NCI-H1417 treated with DMSO at 0.1 percent for 48 hours (cell line): Measurements from ENCODE around the gene SPACA9.

Experiments
- DNase-seq: peaks from one replicate; lab custom pipeline; 2025; lab: John Stamatoyannopoulos, UW

SPACA9 gene

DNA sequence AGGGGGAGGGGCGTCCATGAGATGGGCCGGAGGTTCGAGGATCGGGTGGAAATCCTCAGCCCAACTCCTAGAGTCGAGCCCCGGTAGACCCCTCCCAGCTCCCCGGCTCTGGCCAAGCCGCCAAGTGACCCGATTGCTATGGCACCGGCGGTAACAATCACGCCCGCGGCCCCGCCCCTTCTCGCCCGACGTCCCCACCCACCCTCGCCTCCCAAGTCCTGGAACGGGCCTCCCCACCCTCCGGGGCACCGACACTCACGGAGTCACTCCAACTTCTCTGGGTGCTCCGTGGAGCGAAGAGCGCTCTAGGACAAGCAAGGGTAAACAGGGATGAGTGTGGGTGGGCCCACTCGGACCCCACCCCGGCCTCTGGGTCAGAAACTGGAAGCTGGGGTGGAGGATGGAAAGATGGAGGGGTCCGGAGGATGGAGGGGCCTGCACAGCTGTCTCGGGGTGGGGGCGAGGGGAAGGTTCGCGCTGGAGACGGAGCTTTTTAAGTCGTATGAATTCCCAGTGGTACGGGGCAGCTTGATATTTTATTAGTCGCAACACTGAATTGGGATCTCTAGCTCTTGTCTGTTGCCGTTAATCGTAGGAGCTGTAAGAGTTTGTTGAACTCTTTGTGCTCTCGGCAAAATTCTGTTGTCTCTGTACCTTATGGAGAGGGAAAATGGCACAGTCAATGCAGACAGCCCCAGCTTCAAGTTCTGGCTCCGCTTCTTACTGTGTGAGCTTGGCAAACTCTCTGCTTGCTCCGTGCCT, at the start of gene SPACA9:
Gene SPACA9, plus strand, starts transcription at position 204 of the 762 bp plus-strand sequence. CDS start 5,050 bp downstream, outside the sequence.
- no peak for DNase-seq

GRCh38 chr9:132832171-132832881, 46.4 kb upstream of the SPACA9 start:
- DNase-seq = no peak

DNA sequence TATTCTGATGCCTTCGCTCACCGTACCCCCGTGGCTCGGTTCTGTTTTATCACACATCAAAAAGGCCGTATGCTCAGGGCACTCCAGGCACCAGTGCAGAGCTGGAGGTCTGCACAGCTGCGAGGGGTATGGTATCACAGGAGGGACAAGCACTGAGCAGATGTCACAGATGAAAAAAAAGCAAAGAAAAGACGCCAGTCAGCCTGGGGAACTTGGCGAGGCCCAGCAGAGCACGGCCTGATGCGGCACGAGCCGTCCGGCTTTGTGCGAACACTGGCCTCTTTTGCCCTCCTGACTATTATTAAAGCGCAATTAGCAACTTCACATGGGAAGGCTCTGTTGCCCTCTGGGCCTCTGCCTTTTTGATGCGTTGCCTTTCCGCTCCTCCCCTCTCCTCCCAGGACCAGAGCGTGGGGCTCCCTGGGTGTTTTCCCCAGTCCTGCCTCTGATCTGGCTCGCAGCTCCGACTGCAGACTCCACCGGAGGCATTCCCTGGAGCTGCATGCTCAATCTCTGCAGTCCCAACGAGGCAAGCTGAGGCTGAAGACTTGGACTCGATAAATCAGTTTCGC, 45.1 kb upstream of the SPACA9 start:
- no peak for DNase-seq

GRCh38 chr9:132834343-132834742, 44.4 kb upstream of the SPACA9 start:
- no peak for DNase-seq

GRCh38 chr9:132837501-132838286, 41.0 kb upstream of the SPACA9 start:
- DNase-seq = no peak

DNA sequence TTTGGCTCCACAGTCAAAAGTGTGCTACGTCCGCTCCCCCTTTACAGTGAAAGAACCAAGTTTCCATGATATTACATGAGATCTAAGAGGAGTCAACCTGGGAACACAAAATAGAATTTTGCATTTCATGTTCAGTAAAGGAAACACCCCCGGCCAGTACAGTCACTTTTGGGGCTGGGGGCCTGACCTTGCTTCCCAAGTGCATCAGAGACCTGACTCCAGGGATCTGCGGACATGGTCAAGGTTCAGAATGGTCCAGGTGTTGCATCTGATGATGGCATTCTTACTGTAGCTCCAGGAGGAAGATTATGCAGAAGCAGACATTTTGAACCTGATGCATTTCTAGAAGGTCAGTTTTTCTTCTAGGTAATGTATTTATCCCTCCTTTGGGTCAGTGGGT, 40.4 kb upstream of the SPACA9 start:
- DNase-seq = no peak

GRCh38 chr9:132840980-132841379, 37.7 kb upstream of the SPACA9 start:
- DNase-seq = no peak

- no peak for DNase-seq
Measured at GRCh38 chr9:132842124-132843044, 36.3 kb upstream of the SPACA9 start.

- no peak for DNase-seq
Measured at GRCh38 chr9:132846109-132846917, 32.4 kb upstream of the SPACA9 start.

GRCh38 chr9:132846918-132847515, 31.7 kb upstream of the SPACA9 start:
- no peak for DNase-seq

DNA sequence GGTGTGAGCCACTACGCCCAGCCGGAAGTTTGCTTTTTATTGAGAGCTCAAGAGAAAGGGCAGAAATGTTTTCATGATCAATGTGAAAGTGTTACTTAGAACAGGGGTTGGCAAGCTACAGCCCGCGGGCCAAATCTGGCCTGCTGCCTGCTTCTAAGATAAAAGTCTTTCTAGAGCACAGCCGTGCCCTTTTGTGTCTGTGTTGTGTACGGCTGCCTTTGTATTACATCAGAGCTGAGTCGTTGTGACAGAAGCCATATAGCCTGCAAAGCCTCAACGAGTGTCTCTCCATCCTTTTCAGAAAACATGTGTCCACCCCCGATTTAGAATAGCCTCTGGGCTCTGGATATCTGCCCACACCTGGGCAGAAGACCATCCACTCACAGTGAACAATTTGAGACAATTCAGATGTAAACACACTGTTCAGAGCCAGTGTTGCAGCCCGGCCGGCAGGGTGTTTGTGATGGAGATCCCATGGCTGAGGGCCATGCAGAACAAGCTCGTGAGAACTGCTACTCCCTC, 29.5 kb upstream of the SPACA9 start:
- no peak for DNase-seq

DNA sequence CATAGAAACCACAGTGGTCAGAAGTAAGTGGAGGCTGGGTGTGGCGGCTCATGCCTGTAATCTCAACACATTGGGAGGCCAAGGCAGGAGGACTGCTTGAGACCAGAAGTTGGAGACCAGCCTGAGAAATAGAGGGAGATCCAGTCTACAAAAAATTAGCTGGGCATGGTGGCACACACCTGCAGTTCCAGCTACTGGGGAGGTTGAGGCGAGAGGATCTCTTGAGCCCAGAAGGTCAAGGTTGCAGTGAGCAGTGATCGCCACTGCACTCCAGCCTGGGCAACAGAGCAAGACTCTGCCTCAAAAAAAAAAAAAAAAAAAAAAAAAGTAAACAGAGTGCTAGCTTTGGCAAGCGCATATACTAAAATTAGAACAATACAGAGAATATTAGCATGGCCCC, 25.2 kb upstream of the SPACA9 start:
- DNase-seq = no peak

DNA sequence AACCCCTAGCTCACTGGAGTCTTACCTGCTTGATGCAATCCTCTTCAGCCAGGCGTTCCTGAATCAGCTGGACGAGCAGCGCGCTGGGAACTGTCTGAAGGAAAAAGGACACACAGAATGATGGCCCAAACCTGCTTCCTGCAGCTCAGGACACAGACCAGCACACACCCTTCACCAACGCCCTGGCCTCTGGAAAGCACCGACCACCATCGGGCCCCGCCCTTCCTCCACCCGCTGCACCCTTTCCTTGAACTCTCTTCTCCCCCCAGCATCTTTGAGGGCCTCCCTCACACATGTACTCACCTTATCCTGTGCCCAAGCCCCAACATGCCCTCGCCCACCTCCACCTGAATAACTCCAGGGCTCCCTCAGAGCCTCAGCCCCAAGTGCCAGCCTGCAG, 23.9 kb upstream of the SPACA9 start:
- DNase-seq = no peak

DNA sequence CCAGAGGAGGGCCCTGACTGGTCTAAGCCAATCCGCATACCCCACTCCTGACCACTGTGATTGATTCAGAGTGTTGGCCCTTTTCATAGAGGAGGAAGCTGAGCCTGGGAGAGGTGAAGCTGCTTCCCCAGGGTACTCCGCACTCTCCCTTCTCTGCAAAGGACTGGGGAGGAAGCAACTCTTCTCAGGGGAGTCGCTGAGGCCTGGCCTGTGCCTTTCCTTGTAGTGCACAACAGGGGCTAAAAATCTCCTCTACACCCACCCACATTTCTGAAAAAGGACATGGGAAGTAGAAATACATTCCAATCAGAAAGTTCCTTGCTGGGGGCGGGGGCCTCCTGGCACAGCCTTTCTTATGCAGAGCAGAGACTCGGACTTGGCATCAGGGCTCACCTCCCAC, 22.8 kb upstream of the SPACA9 start:
- DNase-seq = no peak

DNA sequence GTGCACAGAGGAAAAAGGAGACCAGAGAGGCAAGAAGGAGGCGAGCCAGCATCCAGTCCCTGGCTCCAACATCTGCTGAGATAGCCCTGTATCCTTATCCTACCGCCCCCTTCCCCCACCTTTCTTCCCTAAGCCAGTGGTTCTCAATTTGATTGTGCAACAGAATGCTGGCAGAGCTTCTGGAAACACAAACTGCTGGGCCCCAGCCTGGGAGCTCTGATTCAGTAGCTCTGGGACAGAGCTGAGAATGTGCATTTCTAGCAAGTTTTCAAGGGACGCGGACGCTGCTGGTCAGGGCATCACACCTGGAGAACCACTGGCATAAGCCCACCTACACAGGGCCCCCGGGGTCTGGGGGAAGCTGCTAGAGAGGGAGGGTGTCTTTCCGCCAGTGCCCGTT, 21.7 kb upstream of the SPACA9 start:
- DNase-seq = no peak

GRCh38 chr9:132857616-132858342, 20.9 kb upstream of the SPACA9 start:
- DNase-seq = peak; percentile 39

DNA sequence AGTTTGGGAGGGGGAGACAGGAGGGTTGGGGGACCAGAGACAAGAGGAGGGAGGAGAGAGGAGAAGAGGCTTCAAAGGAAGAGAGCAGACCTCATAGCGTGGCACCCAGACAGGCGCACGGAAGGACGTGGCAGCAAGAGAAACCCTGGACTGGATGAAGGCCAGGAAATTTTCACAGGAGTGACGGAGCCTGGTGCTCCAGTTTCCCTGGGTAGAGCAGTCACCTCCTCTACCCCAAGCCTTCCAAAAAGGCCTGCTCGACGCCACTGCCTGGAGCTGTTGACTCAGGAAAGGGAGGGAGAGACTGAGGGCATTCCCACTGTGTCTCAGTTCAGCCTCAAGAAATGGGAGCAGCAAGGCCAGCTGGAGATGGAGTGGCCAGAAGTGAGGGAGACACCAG, 19.9 kb upstream of the SPACA9 start:
- no peak for DNase-seq

- no peak for DNase-seq
Measured at GRCh38 chr9:132861666-132862065, 17.0 kb upstream of the SPACA9 start.

GRCh38 chr9:132862533-132862932, 16.2 kb upstream of the SPACA9 start:
- DNase-seq = no peak
